ENCODE data around the gene BABAM2. TPM values are rescaled to one million over a fixed set of nuclear protein-coding genes. Genes with fewer than 3 reads are reported as not detected.

The BABAM2 gene
- polyA plus RNA-seq, 4 donors, result 55.4 to 60.7 (median 57.1) TPM

DNA sequence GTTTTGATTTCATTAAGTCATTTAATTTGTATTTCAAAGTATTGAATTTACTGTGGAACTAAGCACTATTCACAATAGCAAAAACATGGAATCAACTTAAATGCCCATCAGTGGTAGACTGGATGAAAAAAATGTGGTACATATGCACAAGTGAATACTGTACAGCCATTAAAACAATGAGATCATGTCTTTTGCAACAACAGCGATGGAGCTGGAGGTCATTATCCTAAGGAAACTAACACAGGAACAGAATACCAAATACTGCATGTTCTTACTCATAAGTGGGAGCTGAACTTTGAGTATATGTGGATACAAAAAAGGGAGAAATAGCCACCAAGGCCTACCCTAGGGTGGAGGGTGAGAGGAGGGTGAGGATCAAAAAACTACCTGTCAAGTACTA is 164.4 kb downstream of the BABAM2 start:
- DNase-seq (ENCODE audit: low read depth in 4 of 4, low spot score in 3 of 4), result no peak

DNA sequence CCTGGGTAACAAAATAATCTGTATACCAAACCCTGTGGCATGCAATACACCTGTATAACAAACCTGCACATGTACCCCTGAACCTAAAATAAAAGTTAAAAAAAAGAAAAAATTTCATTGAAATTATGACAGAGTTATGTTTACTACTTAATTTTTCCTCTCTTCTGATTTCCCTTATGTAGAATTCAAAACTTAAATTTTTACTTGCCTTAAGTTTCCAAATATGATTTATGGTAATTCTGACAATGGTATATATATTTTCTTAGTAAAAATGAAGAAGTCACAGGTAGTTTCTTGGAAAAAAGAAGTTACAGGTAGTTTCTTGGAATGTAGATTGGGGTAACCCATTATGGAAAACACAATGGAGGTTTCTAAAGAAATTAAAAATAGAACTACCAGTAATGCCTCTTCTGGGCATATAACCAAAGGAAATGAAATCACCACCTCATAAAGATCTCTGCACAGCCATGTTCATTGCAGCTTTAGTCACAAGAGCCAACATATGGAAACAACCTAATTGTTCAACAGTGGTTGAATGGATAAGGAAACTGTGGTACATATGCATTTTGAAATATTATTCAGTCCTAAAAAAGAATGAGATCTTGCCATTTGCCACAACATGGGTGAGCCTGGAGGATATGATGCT is 164.9 kb downstream of the BABAM2 start:
- no peak for DNase-seq (ENCODE audit: low read depth in 4 of 4, low spot score in 3 of 4)

DNA sequence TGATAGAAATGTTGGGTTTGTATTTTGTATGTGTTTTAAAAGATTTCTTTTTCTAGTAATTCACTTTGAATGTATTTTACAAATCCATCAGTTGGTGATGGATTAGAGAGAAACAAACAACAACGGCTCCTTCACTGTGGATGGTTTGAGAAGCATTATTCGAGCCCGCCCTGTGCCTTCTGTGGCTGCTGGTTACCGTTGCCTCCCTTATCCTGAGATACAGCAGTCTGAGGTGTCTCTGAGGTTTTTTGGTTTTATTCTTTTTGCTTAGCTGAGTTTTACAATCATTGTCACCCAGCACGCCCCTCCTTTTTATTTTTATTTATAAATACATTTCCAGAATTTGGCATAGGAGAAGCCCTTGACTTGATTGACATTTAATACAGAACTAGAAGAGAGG is 168.3 kb downstream of the BABAM2 start:
- DNase-seq (ENCODE audit: low read depth in 4 of 4, low spot score in 3 of 4), result no peak

DNA sequence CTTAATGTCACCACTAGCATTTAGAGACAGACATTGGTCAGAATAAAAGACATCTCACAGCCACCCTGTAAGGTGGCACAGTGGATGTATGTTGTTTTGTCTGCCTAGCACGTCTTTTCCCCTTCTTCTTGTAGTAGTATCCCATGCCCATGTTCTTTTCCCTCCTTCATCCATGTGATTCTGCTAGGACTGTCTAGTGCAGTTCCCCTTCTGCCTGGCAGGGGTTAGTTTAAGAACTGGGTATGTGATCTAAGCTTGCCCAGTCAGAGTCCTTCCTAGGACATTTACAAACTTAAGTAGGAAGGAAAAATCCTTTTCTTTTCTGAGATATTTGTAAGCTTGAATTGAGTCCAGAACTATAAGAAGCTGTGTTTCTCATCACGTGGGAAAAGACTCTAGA is 172.3 kb downstream of the BABAM2 start:
- DNase-seq (ENCODE audit: low read depth in 4 of 4, low spot score in 3 of 4), result no peak

DNA sequence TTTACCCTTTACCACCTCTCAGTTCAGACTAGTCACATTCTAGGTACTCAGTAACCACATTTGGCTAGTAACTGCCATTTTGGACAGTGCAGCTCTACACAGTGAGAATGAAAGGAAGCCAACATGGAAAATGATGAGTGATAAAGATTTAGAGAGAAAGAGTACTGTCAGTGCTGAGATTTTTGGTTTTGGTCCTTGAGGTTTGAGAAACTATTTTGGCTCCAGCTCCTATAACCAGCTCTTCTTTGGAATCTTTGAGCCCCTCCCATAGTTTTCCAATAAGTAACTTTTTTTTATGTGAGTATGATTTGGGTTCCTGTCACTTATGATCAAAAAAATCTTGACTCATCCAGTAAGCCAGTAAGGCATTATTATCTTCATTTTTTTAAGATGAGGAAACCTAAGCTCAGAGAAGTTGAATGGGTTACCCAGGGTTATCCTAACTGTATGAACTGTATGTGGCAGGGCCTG is 173.0 kb downstream of the BABAM2 start:
- DNase-seq (ENCODE audit: low read depth in 4 of 4, low spot score in 3 of 4), result no peak

DNA sequence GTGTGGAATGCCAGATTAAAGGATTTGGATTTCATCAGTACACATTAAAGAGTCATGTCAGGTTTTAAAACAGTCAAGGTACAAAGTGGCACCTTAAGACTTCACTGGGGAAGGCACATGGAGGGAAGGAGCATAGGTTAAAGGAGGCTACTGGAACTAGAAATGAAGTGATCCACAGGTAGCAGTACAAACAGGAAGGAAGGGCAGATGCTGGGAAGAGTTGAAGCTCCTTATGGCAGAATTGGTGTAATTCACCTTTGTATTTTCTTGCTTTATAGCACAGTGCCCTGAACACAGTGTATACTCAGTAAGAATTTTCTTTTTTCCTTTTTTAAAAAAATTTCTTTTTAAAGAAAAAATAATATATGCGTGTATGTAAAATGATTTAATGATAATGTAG is 177.1 kb downstream of the BABAM2 start:
- DNase-seq (ENCODE audit: low read depth in 4 of 4, low spot score in 3 of 4), result no peak

DNA sequence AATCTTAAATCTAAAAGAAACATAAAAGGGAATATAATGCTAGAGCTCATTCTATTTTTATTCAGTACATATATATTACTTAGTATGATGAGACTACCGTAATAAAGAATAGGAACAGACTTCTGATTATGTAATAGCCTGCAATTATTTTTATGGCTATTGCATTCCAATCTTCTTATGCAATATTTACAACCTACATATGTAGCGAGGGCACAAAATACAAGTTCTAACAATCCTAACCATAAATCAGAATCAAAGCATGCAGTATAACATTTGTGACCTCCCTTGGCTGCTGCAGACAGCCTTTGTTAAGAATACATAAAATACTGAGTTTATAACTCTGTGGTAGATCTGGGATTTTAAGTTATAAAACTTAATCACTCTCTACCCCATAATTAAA is 177.6 kb downstream of the BABAM2 start:
- peak in 1 of 4 donors; percentile 37 for DNase-seq (ENCODE audit: low read depth in 4 of 4, low spot score in 3 of 4)

DNA sequence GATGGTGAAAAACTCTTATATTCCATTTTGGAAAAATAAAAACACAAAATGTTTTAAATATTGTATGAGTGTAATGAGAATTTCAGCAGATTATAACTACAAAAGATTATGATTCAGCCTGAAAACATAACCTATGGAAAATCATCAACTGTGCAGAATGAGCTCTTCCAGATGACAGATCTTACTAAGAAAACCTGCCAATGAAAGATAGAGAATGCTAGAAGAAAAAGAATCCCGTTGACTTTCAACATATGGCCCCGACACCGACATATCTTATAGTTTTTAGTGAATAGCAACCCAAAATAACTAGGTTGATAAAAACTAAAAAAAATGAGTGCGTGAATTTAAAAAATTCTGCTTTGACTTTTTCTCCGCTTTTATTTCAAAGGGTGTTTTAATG is 178.0 kb downstream of the BABAM2 start:
- no peak for DNase-seq (ENCODE audit: low read depth in 4 of 4, low spot score in 3 of 4)

DNA sequence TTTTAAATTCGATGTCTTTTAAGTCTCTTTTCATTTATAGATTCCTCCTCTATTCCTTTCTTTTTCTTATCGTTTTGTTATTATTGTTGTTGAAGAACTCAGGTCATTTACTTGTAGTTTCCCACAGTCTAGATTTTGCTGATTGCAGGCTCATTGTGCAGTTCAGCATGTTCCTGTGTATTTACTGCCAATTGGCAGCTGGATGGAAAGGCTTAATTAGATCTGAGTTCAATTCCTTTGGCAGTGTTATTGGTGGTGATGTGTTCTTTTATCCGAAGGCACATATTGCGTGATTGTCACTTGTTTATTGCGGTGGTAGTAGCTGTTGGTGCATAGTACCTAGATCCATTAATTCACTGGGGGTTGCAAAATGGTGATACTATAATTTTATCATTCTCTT is 180.7 kb downstream of the BABAM2 start:
- no peak for DNase-seq (ENCODE audit: low read depth in 4 of 4, low spot score in 3 of 4)

DNA sequence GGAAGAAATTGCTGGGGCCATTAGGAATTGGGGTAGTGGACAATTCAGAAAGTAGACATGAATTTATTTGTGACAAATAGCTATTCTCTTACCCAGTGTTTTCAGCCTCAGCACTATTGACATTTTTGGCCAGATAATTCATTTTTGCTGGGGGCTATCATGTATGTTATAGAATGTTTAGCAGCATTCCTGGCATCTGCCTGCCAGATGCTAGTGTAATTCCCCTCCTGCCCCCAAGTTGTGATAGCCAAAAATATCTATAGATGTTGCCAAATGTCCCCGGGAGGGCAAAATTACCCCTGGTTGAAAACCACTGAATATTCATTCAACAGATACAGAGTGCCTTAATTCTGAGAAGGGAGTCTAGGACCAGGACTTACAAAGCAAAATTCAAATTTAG is 183.6 kb downstream of the BABAM2 start:
- no peak for DNase-seq (ENCODE audit: low read depth in 4 of 4, low spot score in 3 of 4)

DNA sequence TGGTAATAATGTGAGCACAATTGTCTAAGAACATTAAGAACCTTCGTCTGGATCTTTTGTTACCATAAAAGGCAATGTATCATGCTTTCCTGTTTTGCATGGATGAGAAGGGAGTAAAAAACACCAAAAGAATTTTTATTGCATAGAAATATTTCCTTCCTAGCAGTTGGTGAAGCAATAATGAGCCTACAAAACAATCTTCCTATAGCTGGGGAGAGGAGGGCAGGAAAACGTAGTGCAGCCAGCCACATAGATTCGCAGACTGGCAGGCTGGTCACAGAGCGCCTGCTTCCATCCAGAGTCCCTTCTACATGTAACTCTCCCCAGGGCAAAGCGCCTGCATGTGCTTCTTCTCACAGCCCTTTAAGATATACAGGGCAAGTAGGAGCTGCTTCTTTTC is 190.4 kb downstream of the BABAM2 start:
- no peak for DNase-seq (ENCODE audit: low read depth in 4 of 4, low spot score in 3 of 4)

DNA sequence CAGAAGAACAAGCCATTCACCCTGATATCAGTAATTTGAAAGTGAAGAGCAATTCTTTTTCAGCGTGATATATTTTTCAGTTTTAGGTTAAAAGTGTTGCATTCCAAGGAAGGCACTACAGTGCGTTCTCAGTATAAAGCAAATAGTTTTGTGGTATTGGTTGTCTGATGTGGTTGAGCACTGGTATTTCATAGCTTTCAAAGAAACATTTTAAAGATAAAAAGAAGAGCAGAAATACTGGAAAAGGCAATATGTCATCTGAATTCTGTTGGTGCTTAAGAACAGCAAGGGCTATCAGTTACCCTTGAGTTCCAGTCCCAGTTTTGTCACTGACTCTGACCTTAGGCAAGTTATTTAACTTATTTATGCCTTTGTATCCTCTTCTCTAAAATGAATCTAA is 191.6 kb downstream of the BABAM2 start:
- no peak for DNase-seq (ENCODE audit: low read depth in 4 of 4, low spot score in 3 of 4)

DNA sequence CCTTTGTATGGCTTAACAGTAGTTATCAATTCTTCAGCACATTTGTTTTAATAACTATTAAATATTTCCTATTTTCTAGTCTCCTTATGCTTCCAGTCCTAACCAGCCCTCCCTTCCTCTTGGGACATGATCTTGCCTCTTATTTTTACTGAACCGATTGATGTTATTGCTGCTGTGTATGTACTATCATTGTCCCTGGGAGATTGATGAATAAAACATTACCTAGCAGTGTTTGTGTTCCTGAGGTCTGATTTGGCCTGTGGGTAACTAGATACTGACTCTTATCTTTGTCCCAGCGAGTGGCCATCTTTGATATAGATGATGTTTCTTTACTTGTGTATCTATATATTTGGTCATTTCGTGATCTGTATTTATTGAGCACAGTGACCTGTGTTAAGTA is 192.9 kb downstream of the BABAM2 start:
- no peak for DNase-seq (ENCODE audit: low read depth in 4 of 4, low spot score in 3 of 4)

DNA sequence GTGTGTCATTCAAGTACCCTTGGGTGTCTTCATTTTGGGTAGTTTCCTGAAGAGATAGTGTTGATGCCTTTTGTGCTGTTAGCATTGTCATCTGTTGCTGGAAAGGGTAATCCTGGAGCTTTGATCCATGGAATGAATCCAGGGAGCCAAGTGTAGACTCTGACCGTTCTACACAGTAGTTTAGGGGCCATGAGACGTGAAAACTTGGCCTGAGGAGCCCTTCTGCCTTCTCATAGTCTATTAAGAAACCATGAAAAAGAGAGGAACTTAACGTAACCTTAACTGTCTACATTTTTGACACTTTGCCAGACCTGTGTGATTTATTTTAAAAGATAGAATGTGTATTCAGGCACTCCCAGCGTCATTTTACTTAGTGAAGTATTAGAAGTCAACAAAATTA is 194.0 kb downstream of the BABAM2 start:
- no peak for DNase-seq (ENCODE audit: low read depth in 4 of 4, low spot score in 3 of 4)

DNA sequence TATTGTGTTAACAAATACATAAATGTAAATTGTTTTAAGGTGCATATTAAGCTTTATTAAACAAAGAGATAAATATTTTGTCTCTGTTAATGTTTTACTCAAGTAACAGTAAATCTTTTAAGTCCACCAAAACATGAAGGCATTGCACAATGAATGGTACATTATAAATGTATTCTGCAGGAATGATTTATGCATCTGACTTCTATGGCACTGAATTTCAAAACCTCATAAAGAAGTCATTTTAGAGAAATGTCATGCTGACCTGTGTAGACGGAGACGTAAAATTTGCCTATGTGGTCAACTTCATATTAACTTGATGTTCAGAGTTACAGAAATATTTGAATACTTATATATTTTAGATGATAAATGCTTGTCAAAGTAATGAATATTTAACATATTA is 194.7 kb downstream of the BABAM2 start:
- DNase-seq (ENCODE audit: low read depth in 4 of 4, low spot score in 3 of 4), result no peak

DNA sequence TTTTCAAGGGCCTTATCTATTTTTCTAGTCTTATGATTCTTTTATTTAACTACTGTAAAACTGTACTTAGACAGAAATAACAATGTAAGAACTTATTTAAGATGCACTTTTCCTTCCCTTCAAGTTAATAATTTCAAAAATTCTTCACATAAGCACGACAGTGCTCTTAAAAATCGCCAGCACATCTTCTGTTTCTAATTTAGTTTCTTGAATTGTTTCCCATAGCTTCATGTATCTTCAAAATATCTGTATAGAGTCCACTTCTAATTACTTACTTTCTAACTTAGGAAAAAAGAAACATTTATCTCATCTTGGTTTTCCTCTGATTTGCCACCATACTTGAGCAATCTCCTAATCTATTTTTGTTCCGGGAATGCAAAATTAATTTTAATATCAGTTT is 196.1 kb downstream of the BABAM2 start:
- no peak for DNase-seq (ENCODE audit: low read depth in 4 of 4, low spot score in 3 of 4)

DNA sequence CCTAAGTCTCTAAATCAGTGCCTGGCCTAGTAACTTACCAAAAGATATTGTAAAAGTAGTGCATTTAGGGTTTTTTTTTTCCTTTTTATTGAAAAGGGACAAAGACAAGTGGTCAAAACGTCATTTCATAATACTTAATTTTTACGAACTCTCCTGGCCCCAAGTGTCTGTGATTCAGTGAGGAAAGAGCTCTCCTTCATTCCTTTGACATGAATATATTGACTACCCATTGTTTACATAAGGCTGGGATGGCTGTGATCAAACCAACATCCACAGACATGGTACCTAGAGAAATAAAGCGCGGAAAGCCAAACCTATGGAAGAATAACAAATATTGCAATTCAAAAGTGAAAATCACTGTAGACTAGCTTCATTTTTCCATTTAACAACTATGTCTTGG is 198.4 kb downstream of the BABAM2 start:
- no peak for DNase-seq (ENCODE audit: low read depth in 4 of 4, low spot score in 3 of 4)

DNA sequence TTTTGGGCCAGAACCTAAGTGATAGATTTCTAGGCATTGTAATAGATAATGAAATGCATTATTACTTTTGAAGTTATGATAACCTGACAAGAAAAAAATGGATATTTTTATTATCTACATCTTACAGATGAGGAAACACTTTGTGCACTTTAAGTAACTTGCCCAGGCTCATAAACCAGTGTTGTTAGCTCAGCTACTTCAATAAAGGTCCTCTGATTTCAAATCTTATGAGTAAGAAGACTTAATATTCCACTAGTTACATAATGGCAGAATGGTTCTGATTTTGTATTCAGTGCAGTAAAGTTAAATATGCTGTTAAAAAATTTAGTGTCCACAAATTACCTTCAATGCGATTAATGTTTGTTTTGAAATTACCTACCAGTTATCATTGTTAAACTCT is 199.0 kb downstream of the BABAM2 start:
- no peak for DNase-seq (ENCODE audit: low read depth in 4 of 4, low spot score in 3 of 4)

DNA sequence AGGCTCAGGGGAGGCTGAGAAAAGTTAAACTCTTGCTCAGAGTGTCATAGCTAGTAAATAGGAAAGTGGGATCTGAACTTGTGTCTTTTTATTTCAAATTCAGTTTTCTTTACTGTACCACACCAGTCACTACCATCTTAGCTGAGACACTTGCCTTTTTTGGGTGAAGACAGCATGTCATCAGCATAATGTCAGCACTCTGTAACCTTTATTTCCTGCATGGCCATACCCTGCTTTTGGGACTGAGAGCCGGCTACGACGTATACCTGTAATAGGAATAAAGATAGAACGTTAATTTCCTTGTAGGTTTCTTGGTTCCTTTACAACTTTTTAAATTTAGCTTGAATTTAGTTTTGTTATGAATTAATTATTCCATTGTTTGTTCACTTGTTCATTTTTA is 202.8 kb downstream of the BABAM2 start:
- DNase-seq (ENCODE audit: low read depth in 4 of 4, low spot score in 3 of 4), result no peak

DNA sequence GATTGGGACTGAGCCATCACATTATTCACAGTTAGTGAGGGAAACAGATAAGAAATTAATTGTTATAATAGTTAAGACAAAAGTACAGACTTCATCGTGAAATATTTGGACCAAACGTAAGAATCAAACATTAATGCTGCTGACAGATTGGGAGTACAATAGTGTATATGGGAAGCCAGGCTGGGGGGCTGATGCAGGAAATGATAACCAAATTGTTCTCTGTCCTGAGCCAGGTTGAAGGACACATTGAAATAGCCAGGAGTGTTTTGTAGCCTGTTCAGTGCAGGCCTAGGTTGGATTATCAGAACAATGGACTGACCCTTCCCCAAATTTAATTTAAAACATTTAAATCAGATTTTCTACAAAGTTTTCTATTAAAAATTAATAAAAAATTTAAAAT is 203.2 kb downstream of the BABAM2 start:
- no peak for DNase-seq (ENCODE audit: low read depth in 4 of 4, low spot score in 3 of 4)

DNA sequence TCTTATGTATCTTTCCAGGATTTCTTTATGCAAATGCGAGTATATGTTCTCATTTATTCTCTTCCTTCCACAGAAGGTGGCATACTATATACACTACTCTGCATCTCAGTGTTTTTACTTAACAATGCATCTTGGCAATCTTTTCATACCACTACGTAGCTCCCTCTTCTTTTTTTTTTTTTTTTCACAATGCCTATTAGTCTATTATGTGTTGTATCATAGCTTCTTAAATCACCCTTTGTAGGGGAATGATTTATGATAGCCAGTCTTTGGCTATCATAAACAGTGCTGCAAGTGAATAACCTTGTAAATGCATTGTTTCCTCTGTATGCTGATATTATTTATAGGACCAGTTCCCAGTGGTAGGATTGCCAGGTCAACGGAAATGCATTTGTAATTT is 204.2 kb downstream of the BABAM2 start:
- no peak for DNase-seq (ENCODE audit: low read depth in 4 of 4, low spot score in 3 of 4)

DNA sequence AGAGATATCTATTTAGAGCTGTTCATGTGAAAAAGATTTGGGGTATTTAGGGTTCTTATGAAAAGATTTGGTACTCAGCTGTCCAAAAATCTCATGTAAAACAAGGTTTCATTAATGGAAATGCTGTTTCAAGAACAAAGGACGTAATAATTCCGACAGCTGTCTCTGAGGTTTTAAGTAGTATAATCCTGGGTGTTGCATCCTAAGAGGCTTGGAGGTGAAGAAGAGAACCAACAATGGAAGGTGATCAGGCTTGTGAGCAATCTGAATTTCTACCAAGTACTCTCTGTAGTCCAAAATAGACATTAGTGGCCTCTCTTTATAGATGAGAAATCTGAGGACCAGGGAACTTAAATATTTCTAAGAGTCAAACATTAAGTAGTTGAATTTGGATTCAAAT is 205.1 kb downstream of the BABAM2 start:
- DNase-seq (ENCODE audit: low read depth in 4 of 4, low spot score in 3 of 4), result no peak

DNA sequence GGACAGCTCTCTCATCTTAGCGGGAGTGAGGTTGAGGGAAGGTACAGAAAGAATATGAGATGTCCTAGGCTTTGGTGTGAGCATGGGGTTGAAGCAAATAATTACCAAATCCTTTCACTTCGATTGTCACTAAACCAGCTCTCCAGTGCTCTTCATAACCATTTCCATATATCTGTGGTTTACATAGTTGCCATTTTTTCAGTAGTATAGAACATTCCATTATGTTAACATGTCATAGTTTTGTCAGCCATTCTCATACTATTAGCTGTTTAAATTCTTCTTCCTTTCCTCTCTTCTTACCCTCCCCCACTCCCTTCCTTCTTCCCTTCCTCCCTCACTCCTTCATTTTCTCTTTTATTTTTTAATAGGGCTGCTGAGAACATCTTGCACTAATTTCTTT is 205.9 kb downstream of the BABAM2 start:
- no peak for DNase-seq (ENCODE audit: low read depth in 4 of 4, low spot score in 3 of 4)

All from right renal pelvis (tissue), 4 donors.